Natural killer cell (primary cell): ENCODE results near the gene MXD3. TPM values are rescaled to one million over a fixed set of nuclear protein-coding genes. Genes with fewer than 3 reads are reported as not detected.
A peak's percentile ranks its signal among the peaks of the same experiment; 100 is the strongest.

ENCODE experiments used
- ATAC-seq, 3 donors: fragments of 150-1000 bp in 2 of 3; fragments of 200-7000 bp in 1 of 3; cut with Tn5 transposase; 1 replicate in 1 of 3; 2 replicates in 2 of 3; pipeline ENCODE4 v1.10.0; 2021; ENCODE audit warnings: mild to moderate bottlenecking in 2 of 3, moderate library complexity in 2 of 3
- DNase-seq, 2 donors: peaks; one replicate each; pipeline versions ENCODE4 v3.0.0 to v3.0.0-alpha.2; 2013 to 2021; ENCODE audit warnings: mixed read lengths in 1 of 2
- H3K27ac ChIP-seq: one replicate; pipeline ENCODE4 v1.5.1; 2013; ENCODE audit warnings: mild to moderate bottlenecking, low read length
- H3K27me3 ChIP-seq: one replicate; pipeline ENCODE4 v1.6.1; 2013; ENCODE audit warnings: low read length; ENCODE audit not compliant: control insufficient read depth, insufficient read depth
- H3K36me3 ChIP-seq: one replicate; pipeline ENCODE4 v1.6.1; 2013; ENCODE audit warnings: low read length; ENCODE audit not compliant: control insufficient read depth, insufficient read depth
- H3K4me1 ChIP-seq: one replicate; pipeline ENCODE4 v1.6.1; 2013; ENCODE audit warnings: low read length; ENCODE audit not compliant: control insufficient read depth, insufficient read depth
- H3K4me3 ChIP-seq: one replicate; pipeline ENCODE4 v1.5.1; 2013; ENCODE audit warnings: low read length
- H3K9me3 ChIP-seq: one replicate; pipeline ENCODE4 v1.6.1; 2013; ENCODE audit warnings: low read length; ENCODE audit not compliant: control insufficient read depth, insufficient read depth
- H3K27ac Mint-ChIP-seq, 2 donors: one replicate each; pipeline ENCODE4 v1.8.0; 2022; ENCODE audit warnings: mild to moderate bottlenecking in 2 of 2, mixed read lengths in 2 of 2, moderate library complexity in 1 of 2
- H3K27me3 Mint-ChIP-seq, 2 donors: one replicate each; pipeline ENCODE4 v1.8.0; 2022; ENCODE audit warnings: low read depth in 2 of 2, mixed read lengths in 2 of 2
- H3K36me3 Mint-ChIP-seq: one replicate; pipeline ENCODE4 v1.8.0; 2022; ENCODE audit warnings: mixed read lengths
- H3K4me1 Mint-ChIP-seq, 2 donors: one replicate each; pipeline ENCODE4 v1.8.0; 2022; ENCODE audit warnings: mixed read lengths in 2 of 2
- H3K4me3 Mint-ChIP-seq: one replicate; pipeline ENCODE4 v1.8.0; 2022; ENCODE audit warnings: mild to moderate bottlenecking, moderate library complexity, mixed read lengths
- H3K9me3 Mint-ChIP-seq, 2 donors: one replicate each; pipeline ENCODE4 v1.8.0; 2022; ENCODE audit warnings: mixed read lengths in 2 of 2
- WGBS: methylation state at CpG from one replicate; pipeline ENCODE4 v1.1.7; 2013; ENCODE audit warnings: missing lambda C conversion rate; ENCODE audit not compliant: insufficient coverage; 5-methylcytosine and 5-hydroxymethylcytosine counted together
- intact Hi-C: fragments of 100-400 bp; cut with micrococcal nuclease; formaldehyde crosslinking; loops from one replicate; pipeline ENCODE4 v1.14.2; 2022
- total RNA-seq, 4 donors: library from RNA; stranded (reverse); fragments of 120-200 nt in 1 of 4; gene quantifications; one replicate each; pipeline versions ENCODE4 v1.2.3 to v1.2.4, GENCODE V29; 2013 to 2022
- TF ChIP-seq, protein P1 (sequence below): fragments of 200-600 bp; IDR thresholded peaks from one replicate; pipeline ENCODE4 v1.8.0; 2022; ENCODE audit warnings: antibody characterized with exemption

Gene MXD3
- total RNA-seq, 3 donors from 2014 or later (not counting 1 experiment from before 2014, with no cell fraction given), result 10.9 to 15.0 (median 15.0) TPM

DNA sequence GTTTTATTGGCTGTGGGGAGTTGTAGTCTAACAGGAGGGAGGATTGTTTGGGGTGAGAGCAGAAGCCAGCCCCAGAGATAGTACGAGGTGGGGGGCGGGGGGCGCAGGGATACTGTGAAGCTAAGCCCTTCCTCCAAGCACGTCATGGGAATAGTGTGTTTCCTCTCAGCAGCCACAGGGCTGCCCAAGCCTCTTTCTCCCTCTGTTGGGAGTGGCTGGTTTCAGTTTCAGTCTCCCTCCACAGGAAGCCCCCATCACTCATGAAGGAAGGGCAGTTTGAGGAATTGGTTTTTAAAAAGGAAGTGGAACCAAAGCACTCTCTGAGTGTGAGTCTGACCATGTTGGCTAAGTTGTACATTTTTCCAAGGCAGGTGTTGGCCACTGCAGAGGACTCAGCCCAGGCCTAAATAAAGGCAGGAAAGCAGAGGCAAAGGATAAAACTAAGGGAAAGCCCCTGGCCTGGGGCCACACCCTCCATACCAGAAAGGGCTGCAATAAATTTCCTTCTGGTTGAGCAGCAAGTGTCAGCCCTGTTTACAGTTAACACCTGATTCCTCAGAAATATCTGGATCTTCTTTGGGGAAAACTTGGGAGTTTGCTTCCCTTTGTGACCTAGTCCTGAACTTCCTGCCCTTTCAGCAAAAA lies 11.3 kb downstream of the MXD3 start:
- Mint-ChIP-seq H3K36me3 (no peaks in the 10 kb centered on the region), H3K4me3 (peak overlapping the region; percentile 92), H3K27ac (peak overlapping the region; percentile 89 to 96), H3K9me3 (no peaks in the 10 kb centered on the region), H3K4me1 (peaks cover 78 to 84% of the 10 kb centered on the region in 2 donors), H3K27me3 (no peaks in the 10 kb centered on the region)
- no peaks in the 10 kb centered on the region for H3K27me3 ChIP-seq
- H3K4me1 ChIP-seq, result peaks cover 84% of the 10 kb centered on the region
- no peak overlapping the region for H3K4me3 ChIP-seq
- peaks cover 17% of the 10 kb centered on the region for H3K36me3 ChIP-seq
- H3K27ac ChIP-seq, result peak overlapping the region; percentile 80
- TF ChIP-seq, protein P1, sequence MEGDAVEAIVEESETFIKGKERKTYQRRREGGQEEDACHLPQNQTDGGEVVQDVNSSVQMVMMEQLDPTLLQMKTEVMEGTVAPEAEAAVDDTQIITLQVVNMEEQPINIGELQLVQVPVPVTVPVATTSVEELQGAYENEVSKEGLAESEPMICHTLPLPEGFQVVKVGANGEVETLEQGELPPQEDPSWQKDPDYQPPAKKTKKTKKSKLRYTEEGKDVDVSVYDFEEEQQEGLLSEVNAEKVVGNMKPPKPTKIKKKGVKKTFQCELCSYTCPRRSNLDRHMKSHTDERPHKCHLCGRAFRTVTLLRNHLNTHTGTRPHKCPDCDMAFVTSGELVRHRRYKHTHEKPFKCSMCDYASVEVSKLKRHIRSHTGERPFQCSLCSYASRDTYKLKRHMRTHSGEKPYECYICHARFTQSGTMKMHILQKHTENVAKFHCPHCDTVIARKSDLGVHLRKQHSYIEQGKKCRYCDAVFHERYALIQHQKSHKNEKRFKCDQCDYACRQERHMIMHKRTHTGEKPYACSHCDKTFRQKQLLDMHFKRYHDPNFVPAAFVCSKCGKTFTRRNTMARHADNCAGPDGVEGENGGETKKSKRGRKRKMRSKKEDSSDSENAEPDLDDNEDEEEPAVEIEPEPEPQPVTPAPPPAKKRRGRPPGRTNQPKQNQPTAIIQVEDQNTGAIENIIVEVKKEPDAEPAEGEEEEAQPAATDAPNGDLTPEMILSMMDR, result no peak
- WGBS, result 0% methylated on average over 1 of the region's 4 CpGs
- intact Hi-C loops, result loop anchor here (5.0 kb wide), 2 partner anchors 157 to 188 kb away; no protein-coding TSS in a partner anchor
- DNase-seq (peak; percentile 53 to 84), ATAC-seq (peak; percentile 58 to 74 (median 61))
- H3K9me3 ChIP-seq, result no peaks in the 10 kb centered on the region

- no peaks in the 10 kb centered on the region for H3K9me3 ChIP-seq
- no peak for DNase-seq
- peak overlapping the region; percentile 80 for H3K27ac ChIP-seq
- no peaks in the 10 kb centered on the region for H3K27me3 ChIP-seq
- Mint-ChIP-seq H3K27ac (peak overlapping the region; percentile 89 to 96), H3K36me3 (no peaks in the 10 kb centered on the region), H3K4me3 (peak overlapping the region; percentile 71), H3K4me1 (peaks cover 72 to 79% of the 10 kb centered on the region in 2 donors), H3K9me3 (no peaks in the 10 kb centered on the region), H3K27me3 (no peaks in the 10 kb centered on the region)
- H3K36me3 ChIP-seq, result peaks cover 20% of the 10 kb centered on the region
- H3K4me1 ChIP-seq, result peaks cover 80% of the 10 kb centered on the region
- WGBS, result 75% methylated on average over 9 of the region's 9 CpGs
- H3K4me3 ChIP-seq, result no peak overlapping the region
- intact Hi-C loops, result loop anchor here (5.0 kb wide), 2 partner anchors 158 to 187 kb away; no protein-coding TSS in a partner anchor
- ATAC-seq, result no peak
- TF ChIP-seq, protein P1, result no peak
These were observed 12.0 kb downstream of the MXD3 start for GRCh38 chr5:177299697-177300096.

DNA sequence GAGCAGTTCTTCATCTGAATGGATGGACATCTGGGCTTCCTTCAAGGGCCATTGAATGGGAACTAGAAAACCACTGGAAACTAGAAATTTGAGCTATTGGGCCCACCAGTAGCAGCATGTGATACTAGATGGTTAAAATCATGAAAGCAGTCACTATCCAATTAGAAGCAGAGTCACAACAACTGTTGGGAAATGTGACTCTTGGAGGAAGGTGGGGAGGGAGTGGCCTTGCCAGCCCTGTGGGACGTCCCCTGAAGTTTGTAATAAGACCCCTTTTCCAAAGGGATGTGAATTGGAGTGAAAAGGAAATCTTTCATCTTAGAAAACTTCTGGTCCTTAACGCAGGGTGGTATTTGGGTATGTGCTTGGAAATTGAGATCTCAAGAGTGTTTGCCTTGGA lies 13.8 kb downstream of the MXD3 start:
- Mint-ChIP-seq H3K27me3 (no peaks in the 10 kb centered on the region), H3K4me1 (peaks cover 61 to 63% of the 10 kb centered on the region in 2 donors), H3K36me3 (peaks cover 3% of the 10 kb centered on the region), H3K4me3 (no peak overlapping the region), H3K27ac (peak overlapping the region; percentile 89 to 96), H3K9me3 (no peaks in the 10 kb centered on the region)
- ATAC-seq, result no peak
- no peak for DNase-seq
- Histone ChIP-seq H3K36me3 (peaks cover 37% of the 10 kb centered on the region), H3K27ac (no peak overlapping the region), H3K9me3 (no peaks in the 10 kb centered on the region), H3K4me1 (peaks cover 72% of the 10 kb centered on the region), H3K4me3 (no peak overlapping the region), H3K27me3 (no peaks in the 10 kb centered on the region)
- intact Hi-C loops, result no loop called here
- 86% methylated on average over 1 of the region's 2 CpGs for WGBS
- TF ChIP-seq, protein P1, result no peak
